HG02610 (cell line): ENCODE data around the gene DLG2.
"Not testable (repeated sequence)": the region's sequence is repeated elsewhere in the genome, so short reads cannot be mapped to it uniquely, and the experiment has no call there.

Source experiments
- ATAC-seq: cut with Tn5 transposase; IDR thresholded peaks from one replicate; pipeline ENCODE4 v1.9.1; 2021; ENCODE audit warnings: mild to moderate bottlenecking, moderate library complexity; ENCODE audit not compliant: unreplicated experiment

DLG2 gene

DNA sequence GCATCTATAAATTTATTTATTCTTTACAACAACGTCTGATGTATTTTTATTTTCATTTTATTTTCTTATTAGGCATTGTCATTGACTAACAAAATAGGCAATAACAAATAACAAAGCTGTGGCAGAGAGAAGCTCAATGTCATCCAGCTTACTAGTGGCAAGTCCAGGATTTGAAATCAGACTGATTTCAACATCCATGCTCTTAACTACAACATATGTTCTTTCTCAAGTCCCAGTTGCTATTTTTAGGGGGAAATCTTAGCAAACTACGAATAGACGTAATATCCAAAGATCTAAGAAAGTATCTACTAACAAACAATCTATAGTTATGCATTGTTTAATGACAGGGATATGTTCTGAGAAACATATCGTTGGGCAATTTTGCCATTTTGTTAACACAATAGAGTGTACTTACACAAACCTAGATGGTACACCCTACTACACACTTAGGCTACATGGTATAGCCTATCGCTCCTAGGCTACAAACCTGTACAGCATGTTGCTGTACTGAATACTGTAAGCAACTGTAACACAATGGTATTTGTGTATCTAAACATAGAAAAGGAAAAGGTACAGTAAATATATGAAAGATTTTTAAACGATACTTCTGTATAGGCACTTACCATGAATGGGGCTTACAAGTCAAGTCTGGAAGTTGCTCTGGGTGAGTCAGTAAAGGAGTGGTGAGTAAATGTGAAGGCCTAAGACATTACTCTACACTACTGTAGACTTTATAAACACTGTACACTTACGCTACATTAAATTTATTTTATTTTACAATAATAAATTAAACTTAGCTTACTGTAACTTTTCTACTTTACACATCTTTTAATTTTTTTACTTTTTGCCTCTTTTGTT lies 151.3 kb downstream of the DLG2 start:
- no peak for ATAC-seq

DNA sequence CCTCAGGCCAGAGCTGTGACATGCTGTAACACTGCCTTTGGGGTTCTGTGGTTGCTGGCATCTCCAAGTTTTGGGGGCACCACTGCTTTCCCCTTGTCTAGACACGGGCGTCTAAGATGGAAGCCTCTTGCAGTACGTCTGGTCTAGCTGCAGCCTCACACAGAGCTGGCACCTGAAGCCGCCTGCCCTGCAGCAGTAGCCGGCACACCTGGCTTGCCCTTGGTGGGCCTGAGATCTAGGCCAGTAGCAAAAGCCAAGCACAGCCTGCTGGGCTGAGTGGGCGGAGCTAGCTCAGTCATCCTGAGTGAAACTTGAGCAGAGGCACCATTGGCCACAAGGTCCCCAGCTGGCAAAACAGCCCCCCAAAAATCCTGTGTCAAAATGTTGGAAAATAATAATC lies 154.2 kb downstream of the DLG2 start:
- no peak for ATAC-seq

DNA sequence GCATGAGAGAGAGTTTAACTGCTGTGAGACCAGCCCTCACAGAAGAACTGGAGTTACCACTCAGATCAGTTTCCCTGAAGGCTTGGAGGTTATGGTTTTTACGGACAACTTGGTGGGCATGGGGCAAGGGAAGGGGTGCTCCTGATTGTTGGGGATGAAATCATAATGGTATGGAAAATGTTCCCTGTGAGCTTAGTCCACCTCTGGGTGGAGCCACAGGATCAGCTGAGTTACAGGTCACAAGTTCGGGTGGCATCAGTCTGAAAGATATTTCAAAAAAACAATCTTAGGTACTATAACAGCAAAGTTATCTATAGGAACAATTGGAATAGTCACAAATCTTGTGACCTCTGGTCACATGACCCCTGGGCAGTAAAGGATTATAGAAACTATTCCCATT lies 162.9 kb downstream of the DLG2 start:
- no peak for ATAC-seq

DNA sequence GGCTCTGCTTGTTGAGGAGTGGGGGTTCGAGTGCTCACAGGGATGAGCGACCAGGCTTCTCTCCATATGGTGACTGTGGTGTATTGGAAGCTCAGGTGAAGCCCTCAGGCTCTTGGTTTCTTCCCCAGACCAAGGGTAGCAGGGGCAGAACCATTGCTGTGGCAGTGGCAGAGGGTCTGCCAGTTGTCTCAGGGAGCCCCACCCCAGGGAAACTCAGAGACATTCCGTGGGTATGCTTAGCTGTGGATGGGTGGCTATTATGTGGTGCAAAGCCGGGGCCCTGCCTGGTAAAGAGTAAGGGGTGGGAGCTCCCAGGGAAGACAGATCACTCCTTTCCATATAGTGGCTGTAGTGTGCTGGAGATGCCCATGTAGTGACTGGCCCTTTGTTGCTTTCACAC lies 167.8 kb downstream of the DLG2 start:
- no peak for ATAC-seq

DNA sequence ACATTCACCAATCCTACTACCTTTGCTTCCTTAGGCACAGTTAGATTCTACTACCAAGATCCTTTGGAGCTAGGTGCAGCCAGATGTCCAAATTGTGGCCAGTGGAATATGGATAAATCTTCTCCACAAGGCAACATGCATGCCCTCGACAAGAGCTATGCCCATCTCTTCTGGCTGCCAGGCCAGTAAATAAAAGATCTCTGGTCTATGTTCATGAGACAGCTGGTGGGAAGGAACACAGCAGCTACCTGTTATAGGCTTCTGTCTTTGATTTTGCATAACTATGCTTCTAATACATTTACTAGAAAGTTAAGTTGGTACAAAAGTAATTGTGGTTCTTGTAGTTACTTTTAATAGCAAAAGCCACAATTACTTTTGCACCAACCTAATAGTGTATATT lies 182.7 kb downstream of the DLG2 start:
- no peak for ATAC-seq

DNA sequence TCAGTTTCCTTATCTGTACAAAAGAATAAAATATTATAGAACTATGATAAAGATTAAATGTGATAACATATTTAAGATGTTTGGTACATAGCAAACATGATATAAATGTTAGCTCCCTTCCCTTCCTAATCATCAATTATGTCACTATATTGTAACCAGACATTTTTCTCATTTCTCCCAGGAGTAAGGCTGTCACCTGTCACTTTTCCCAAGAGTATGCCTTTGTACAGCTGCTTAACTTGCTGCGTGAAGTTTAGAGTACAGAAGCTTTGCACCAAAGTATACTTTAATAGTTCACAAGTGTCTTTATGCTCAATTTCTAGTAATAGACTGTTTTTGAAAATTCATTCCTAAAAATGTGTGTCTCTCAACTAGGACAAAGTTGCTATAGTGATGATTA lies 186.9 kb downstream of the DLG2 start:
- no peak for ATAC-seq

DNA sequence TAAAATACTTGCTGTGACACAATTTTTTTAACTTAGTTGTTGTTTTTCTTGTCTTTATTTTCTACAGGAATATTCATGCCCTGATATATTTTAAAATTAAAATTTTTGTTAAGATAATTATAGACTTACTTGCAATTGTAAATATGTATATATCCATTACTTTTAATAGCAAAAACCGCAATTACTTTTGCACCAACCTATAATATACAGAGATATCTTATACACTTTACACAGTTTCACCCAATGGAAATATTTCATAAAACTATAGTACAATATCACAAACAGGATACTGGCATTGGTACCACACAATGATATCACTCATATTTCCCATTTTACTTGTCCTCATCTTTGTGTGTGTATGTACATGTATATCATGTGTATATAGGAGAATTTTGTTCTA lies 188.8 kb downstream of the DLG2 start:
- ATAC-seq, result no peak

DNA sequence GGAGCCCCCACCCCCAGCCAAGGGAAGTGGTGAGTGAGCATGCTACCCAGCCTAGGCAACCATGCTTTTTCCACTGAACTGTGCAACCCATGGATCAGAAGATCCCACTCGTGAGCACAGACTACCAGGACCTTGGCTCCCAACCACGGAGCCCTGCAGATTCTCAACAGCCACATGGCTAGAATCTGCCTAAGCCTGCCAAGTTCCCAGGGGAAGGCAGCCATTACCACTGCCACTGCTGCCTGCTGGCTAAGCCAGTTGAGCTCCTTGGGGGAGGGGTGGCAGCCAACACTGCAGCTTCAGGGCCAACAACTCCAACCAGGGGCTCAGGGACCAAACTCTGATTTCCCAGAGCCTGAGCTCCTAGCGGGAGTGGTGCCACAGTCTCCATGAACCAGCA lies 195.8 kb downstream of the DLG2 start:
- ATAC-seq, result no peak

DNA sequence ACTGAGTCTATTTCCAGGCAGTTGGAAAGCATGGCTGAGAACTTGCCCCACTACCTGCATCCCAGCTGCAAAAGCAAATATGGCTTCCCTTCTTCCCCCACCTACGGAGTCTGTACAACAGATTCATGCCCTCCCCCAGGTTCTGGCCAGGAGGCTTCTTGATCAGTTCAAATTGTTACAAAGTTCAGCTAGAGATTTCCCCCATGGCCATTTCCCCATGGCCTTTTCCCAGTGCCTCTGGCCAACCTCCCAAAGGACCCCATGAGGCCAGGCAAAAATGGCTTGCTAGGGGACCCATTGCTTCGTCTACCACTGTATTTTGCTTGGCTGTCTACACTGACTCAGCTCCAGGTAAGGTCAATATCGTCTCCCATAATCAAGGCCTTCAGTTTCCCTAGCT lies 203.3 kb downstream of the DLG2 start:
- no peak for ATAC-seq

DNA sequence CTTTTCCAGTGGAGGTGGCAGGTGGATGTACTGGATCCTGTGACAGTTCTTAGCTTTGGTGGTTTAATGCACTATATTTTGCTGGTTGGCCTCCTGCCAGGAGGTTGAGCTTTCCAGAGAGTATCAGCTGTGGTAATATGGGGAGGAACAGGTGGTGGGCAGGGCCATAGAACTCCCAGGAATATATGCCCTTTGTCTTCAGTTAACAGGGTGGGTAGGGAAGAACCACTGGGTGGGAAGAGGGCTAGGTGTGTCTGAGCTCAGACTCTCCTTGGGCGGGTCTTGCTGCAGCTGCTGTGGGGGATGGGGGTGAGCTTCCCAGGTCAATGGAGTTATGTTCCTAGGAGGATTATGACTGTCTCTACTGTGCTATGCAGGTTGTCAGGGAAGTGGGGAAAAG lies 203.8 kb downstream of the DLG2 start:
- ATAC-seq, result no peak

DNA sequence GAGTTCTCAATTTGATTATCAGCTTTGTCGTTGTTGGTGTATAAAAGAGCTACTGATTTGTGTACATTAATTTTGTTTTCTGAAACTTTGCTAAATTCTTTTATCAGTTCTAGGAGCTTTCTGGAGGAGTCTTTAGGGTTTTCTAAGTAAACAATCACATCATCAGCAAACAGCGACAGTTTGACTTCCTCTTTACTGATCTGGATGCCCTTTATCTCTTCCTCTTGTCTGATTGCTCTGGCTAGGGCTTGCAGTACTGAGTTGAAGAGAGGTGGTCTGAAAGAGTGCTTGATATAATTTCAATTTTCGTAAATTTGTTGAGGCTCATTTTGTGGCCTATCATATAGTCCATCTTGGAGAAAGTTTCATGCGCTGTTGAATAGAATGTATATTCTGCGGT lies 213.0 kb downstream of the DLG2 start:
- ATAC-seq, result no peak

DNA sequence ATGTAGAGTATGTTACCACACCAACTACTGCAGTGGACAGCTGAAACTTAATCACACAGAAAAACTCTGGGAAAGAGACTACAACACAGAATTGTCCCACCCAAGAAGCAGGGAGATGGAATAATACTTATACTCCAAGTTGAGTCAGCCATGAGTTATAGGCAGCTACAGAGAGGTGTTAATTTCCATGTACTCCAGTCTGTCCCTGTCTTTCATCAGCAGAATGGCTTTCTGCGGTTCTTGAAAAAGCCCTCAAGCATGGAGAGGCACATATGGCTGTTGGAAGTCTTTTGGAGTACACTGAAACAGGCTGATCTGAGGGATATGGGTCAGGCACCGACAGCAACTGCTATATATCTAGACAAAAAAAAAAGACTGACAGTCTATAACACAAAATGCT lies 219.5 kb downstream of the DLG2 start:
- no peak for ATAC-seq

DNA sequence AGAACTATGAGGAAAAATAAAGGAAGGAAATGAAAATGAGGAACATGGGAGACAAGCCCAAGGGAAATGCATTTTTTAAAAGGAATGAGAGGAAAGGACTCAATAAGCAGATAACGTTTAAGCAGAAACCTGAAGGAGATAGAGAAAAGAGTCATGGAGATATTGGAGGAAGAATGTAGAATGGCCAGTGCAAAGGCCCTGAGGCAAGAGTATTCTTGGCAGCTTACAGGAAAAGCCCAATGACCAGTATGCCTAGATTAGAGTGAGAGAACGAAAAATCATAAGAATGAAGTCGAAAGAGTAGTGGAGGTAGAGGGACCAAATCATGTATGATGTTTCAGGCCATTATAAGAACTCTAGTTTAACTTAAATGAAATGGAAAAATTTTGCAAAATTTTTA lies 220.3 kb downstream of the DLG2 start:
- ATAC-seq, result no peak

DNA sequence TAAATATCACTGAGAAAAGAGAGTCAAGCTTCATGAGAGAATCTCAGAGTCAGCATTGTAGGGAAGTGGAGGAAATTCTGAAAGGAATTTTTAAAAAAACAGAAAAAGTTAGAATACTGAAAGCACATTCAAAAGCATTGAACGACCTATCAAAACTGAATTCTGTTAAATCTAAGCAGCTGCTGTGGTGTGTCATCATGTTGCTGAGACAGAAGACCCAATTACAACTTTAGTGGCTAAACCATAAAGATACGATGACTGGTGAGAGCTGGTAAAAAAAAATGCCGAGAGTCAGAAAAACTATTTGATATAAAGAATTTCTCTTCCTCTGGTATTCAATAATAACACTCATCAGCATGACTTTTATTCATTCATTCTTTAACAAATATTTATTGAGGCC lies 220.8 kb downstream of the DLG2 start:
- ATAC-seq, result no peak

DNA sequence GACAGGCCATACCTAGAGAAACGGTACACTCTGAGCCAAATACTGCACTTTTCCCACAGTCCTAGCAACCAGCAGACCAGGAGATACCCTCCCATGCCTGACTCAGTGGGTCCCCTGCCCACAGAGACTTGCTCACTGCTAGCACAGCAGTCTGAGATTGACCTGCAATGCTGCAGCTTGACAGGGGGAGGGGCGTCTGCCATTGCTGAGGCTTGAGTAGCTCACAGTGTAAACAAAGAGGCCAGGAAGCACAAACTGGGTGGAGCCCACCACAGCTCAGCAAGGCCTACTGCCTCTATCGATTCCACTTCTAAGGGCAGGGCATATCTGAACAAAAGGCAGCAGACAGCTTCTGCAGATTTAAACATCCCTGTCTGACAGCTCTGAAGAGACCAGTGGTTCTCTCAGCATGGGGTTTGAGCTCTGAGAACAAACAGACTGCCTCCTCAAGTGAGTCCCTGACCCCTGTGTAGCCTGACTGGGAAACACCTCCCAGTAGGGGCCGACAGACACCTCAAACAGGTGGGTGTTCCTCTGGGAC lies 231.6 kb downstream of the DLG2 start:
- ATAC-seq, result not testable (repeated sequence)

DNA sequence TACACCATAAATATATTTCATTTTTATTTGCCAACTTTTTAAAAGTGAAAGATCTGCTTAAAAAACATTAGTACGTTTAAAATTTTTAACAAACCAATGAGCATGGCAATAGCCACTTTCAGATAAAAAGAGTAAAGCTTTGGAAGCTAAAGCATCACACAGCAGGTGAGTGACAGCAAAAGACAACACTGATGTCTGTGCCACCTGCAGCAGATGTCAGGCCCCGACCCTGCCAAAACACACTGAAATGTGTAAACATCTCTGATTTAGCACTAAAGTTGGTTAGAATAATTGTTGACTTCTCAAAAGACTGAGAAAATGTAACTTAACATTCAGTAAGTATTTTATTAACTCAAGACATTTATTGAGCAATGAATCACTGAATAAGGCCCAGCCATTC lies 232.9 kb downstream of the DLG2 start:
- ATAC-seq, result no peak

DNA sequence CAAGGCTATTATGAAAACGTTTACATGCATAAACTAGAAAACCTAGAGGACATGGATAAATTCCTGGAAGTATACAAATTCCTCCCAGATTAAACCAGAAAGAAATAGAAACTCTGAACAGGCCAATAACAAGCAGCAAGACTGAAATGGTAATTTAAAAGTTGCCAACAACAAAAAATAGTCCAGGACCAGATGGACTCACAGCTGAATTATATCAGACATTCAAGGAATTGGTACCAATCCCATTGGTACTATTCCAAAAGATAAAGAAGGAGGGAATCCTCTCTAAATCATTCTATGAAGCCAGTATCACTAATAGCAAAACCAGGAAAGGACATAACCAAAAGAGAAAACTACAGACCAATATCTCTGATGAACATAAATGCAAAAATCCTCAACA lies 236.0 kb downstream of the DLG2 start:
- ATAC-seq, result no peak

DNA sequence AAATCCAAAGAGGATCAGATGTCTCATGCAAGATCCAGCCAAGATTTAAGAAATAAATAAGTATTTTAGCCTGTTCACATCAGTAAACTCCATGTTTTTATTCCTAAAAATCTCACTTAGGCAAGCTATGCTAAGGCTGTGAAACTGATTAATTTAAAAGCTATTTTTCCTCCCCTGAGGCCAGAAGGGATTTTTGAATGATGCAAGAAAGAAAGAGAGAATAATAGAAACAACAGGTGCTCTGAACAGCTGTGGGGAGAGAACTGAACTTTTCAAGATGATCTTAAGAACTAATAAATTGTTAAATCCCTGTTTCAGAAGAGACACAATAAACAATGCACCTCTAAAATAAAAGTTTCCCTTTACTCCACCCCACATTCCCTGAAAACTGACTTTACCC lies 241.6 kb downstream of the DLG2 start:
- ATAC-seq, result no peak

DNA sequence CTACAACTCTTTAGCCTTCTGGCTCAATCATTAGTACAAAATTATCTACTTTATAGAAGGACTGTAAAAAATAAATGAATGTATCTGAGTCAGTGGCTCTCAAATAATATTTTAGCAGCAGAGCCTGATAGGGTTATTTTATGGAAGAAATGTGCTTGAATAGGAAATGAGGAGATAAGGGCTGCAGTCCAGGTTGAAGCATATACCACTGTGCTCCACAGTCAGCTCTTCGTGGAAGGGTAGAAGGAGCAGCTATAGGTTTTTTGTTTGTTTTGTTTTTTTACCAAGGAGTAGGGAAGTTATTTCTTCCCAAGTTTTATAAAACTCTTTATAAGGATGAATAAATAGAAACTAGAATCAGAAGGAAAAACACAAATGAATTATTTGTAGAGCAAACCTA lies 242.0 kb downstream of the DLG2 start:
- no peak for ATAC-seq

DNA sequence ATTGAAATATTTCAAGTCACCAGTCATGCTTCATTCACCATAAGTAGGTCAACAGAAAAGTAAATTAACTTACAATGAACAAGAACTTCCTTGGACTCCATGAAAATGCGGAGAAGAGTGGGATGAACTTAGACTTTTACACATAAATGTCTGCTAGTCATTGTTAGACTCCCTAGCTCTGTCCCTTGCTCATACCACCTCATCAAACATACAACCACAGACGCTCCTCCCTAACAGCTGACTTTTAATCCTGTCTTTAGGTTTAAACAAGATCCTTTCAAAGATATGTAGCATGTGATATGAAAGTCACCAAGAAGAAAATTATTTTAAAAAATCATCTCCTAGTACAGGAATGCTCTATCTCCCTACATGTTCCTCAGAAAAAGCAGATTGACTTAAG lies 248.1 kb downstream of the DLG2 start:
- no peak for ATAC-seq

DNA sequence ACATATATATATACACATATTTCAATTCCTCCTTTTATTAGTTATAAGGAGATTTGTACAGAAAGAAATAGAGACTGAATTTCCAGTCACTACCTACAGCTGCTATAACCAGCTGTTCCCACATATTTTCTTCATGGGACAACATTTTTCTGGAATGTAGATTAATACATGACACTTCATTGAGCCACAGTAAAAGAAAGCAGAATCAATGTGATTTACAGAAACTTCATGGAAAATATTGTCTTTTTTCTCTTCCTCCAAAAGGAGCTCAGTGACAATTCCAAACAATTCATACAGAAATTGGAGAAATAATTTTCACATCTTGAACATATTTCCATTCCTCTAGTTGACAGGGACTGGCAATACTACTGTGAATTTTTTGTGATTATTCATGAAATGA lies 249.2 kb downstream of the DLG2 start:
- no peak for ATAC-seq

DNA sequence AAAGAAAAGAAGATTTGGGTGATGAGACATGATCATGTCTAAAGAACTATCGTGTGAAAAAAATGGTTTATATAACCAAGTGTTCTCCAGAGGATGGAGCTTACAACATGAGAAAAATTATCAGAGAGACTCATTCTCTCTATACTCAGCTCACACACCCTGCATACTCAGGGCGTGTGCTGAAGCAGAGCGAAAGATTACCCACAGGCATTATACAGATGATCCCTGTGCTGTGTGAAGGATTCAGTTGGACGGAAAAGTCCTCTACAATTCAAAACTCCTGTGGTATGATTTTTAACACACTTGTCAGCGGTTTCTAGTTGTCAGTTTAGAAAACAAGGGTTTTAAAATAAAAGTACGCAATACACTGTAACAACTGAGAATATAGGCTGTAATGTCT lies 267.3 kb downstream of the DLG2 start:
- ATAC-seq, result no peak

DNA sequence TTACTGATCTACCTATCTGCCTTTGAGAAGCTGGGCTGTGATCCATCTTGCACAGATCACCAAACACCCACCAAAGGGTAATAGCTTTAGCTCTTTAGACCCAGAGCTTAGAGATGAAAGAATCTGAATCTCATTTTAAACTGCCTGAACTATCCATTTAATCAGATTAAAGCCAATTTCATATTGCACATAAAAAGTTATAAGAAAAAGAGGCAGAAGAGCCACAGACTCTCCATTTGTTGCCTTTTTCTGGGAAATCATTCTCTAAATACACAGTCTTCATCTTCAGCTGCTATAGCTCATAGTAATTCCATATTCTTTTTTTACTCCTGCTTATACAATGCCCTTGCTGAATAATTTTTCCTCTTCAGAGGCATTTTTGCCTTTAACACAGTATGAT lies 271.2 kb downstream of the DLG2 start:
- no peak for ATAC-seq
